NB4 (cell line): ENCODE results near the gene MIOX.

Source experiments
- MYC ChIP-seq: IDR thresholded peaks from 2 replicates; pipeline ENCODE4 v1.6.1; 2011; ENCODE audit warnings: low read depth, low read length
- POLR2A ChIP-seq: IDR thresholded peaks from 2 replicates; pipeline ENCODE4 v1.6.1; 2011; ENCODE audit warnings: mild to moderate bottlenecking; ENCODE audit not compliant: insufficient read length; ENCODE audit errors: extremely low read depth
- TF ChIP-seq, protein P1 (sequence below): IDR thresholded peaks from one replicate; pipeline ENCODE4 v1.5.1; 2012; ENCODE audit warnings: low read depth, low read length
- TF ChIP-seq, protein P2 (sequence below): IDR thresholded peaks from 2 replicates; pipeline ENCODE4 v1.6.1; 2011; ENCODE audit warnings: low read depth, low read length

- TF ChIP-seq, protein P1, sequence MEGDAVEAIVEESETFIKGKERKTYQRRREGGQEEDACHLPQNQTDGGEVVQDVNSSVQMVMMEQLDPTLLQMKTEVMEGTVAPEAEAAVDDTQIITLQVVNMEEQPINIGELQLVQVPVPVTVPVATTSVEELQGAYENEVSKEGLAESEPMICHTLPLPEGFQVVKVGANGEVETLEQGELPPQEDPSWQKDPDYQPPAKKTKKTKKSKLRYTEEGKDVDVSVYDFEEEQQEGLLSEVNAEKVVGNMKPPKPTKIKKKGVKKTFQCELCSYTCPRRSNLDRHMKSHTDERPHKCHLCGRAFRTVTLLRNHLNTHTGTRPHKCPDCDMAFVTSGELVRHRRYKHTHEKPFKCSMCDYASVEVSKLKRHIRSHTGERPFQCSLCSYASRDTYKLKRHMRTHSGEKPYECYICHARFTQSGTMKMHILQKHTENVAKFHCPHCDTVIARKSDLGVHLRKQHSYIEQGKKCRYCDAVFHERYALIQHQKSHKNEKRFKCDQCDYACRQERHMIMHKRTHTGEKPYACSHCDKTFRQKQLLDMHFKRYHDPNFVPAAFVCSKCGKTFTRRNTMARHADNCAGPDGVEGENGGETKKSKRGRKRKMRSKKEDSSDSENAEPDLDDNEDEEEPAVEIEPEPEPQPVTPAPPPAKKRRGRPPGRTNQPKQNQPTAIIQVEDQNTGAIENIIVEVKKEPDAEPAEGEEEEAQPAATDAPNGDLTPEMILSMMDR: no peak
- no peak for TF ChIP-seq POLR2A
- TF ChIP-seq, protein P2, sequence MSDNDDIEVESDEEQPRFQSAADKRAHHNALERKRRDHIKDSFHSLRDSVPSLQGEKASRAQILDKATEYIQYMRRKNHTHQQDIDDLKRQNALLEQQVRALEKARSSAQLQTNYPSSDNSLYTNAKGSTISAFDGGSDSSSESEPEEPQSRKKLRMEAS: no peak
- TF ChIP-seq MYC: no peak
Measured at GRCh38 chr22:50464451-50464850, 22.2 kb upstream of the MIOX start.
